ENCODE data around the gene SIK3. TPM values are rescaled to one million over a fixed set of nuclear protein-coding genes. Genes with fewer than 3 reads are reported as not detected.

The SIK3 gene
- total RNA-seq, 1 donor = 25.7 TPM

DNA sequence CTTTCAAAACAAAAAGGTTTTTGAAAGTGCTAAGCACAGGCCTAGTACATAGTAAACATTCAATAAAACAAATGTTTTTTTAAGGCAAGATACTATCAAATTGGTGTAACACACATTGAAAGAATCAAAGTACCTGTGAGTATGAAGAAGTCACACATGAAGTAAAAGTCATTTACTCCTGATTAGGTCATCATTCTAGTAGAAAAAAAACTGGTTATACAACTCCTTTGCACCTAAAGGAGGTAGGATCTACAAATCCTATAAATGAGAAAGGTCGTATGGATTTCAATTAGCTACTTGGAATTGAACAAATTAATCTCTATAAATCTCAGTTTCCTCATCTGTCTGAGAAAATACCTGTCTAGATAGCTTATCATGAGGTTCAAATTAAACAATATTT is 80.8 kb downstream of the SIK3 start:
- TF ChIP-seq, protein P1, sequence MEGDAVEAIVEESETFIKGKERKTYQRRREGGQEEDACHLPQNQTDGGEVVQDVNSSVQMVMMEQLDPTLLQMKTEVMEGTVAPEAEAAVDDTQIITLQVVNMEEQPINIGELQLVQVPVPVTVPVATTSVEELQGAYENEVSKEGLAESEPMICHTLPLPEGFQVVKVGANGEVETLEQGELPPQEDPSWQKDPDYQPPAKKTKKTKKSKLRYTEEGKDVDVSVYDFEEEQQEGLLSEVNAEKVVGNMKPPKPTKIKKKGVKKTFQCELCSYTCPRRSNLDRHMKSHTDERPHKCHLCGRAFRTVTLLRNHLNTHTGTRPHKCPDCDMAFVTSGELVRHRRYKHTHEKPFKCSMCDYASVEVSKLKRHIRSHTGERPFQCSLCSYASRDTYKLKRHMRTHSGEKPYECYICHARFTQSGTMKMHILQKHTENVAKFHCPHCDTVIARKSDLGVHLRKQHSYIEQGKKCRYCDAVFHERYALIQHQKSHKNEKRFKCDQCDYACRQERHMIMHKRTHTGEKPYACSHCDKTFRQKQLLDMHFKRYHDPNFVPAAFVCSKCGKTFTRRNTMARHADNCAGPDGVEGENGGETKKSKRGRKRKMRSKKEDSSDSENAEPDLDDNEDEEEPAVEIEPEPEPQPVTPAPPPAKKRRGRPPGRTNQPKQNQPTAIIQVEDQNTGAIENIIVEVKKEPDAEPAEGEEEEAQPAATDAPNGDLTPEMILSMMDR (IDR thresholded peaks at IDR 0.05; ENCODE audit: extremely low read depth, low read depth, low read length) = no peak
- peaks cover 63% of the 10 kb centered on the region for H3K79me2 ChIP-seq (ENCODE audit: insufficient read depth, low read length)
- DNase-seq (ENCODE audit: insufficient read length, low spot score, missing footprints) = peak; percentile 38

DNA sequence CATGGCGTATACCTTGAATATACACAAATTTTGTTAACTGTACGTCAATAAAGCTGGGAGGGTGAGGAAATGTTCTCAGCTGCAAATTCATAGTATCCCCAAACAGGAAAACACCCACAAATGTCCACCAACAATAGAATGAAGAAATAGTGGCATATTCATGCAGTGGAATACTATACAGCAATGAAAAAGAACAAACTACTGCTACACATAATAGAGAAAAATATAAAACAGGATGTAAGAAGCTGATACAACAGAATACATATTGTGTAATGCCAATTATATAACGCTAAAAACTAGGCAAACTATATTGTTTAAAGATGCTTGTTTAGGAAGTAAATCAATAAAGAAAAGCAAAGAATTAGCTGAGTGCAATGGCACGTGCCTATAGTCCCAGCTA is 81.5 kb downstream of the SIK3 start:
- TF ChIP-seq, protein P1 (IDR thresholded peaks at IDR 0.05; ENCODE audit: extremely low read depth, low read depth, low read length) = no peak
- peaks cover 4% of the 10 kb centered on the region for H3K4me1 ChIP-seq (ENCODE audit: insufficient read depth, low read length)
- H2AFZ ChIP-seq (ENCODE audit: low read length) = no peak overlapping the region
- no peak overlapping the region for H3K27ac ChIP-seq (ENCODE audit: low read depth, low read length)
- H3K36me3 ChIP-seq (ENCODE audit: insufficient read depth, low read length) = no peaks in the 10 kb centered on the region
- peaks cover 15% of the 10 kb centered on the region for H4K20me1 ChIP-seq (ENCODE audit: insufficient read depth, low read length)
- H3K4me3 ChIP-seq (ENCODE audit: insufficient read depth, low read length) = no peak overlapping the region
- H3K79me2 ChIP-seq (ENCODE audit: insufficient read depth, low read length) = peaks cover 64% of the 10 kb centered on the region
- no peak for DNase-seq (ENCODE audit: insufficient read length, low spot score, missing footprints)
- no peaks in the 10 kb centered on the region for H3K9me3 ChIP-seq (ENCODE audit: low read depth, low read length)
- no peaks in the 10 kb centered on the region for H3K27me3 ChIP-seq (ENCODE audit: insufficient read depth, low read length)
- no peak overlapping the region for H3K4me2 ChIP-seq (ENCODE audit: insufficient read depth, low read length)

More for the DNA sequence above, 80.8 kb downstream of the SIK3 start:
- Histone ChIP-seq H3K27me3 (ENCODE audit: insufficient read depth, low read length) (no peaks in the 10 kb centered on the region), H3K36me3 (ENCODE audit: insufficient read depth, low read length) (no peaks in the 10 kb centered on the region), H3K9me3 (ENCODE audit: low read depth, low read length) (no peaks in the 10 kb centered on the region), H4K20me1 (ENCODE audit: insufficient read depth, low read length) (peaks cover 15% of the 10 kb centered on the region), H3K27ac (ENCODE audit: low read depth, low read length) (no peak overlapping the region), H3K4me3 (ENCODE audit: insufficient read depth, low read length) (no peak overlapping the region), H3K4me2 (ENCODE audit: insufficient read depth, low read length) (no peak overlapping the region), H2AFZ (ENCODE audit: low read length) (no peak overlapping the region), H3K4me1 (ENCODE audit: insufficient read depth, low read length) (no peaks in the 10 kb centered on the region)

DNA sequence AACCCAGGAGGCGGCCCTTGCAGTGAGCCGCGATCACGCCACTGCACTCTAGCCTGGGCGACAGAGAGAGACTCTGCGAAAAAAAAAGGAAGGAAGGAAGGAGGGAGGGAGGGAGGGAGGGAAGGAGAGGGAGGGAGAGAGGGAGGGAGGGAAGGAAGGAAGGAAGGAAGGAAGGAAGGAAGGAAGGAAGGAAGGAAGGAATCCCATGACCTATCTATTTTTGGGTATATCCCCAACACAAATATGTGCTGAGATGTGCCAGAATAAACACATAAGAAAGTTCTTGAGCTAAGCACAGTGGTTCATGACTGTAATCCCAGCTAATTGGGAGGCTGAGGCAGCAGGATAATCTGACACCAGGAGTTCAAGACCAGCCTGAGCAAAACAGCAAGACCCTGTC is 82.0 kb downstream of the SIK3 start:
- H3K27ac ChIP-seq (ENCODE audit: low read depth, low read length) = no peak overlapping the region
- no peaks in the 10 kb centered on the region for H3K9me3 ChIP-seq (ENCODE audit: low read depth, low read length)
- H3K4me3 ChIP-seq (ENCODE audit: insufficient read depth, low read length) = no peak overlapping the region
- TF ChIP-seq, protein P1 (IDR thresholded peaks at IDR 0.05; ENCODE audit: extremely low read depth, low read depth, low read length) = no peak
- peaks cover 9% of the 10 kb centered on the region for H3K4me1 ChIP-seq (ENCODE audit: insufficient read depth, low read length)
- H2AFZ ChIP-seq (ENCODE audit: low read length) = no peak overlapping the region
- no peak for DNase-seq (ENCODE audit: insufficient read length, low spot score, missing footprints)
- H3K79me2 ChIP-seq (ENCODE audit: insufficient read depth, low read length) = peaks cover 59% of the 10 kb centered on the region
- H4K20me1 ChIP-seq (ENCODE audit: insufficient read depth, low read length) = peaks cover 15% of the 10 kb centered on the region
- no peak overlapping the region for H3K4me2 ChIP-seq (ENCODE audit: insufficient read depth, low read length)
- no peaks in the 10 kb centered on the region for H3K27me3 ChIP-seq (ENCODE audit: insufficient read depth, low read length)
- H3K36me3 ChIP-seq (ENCODE audit: insufficient read depth, low read length) = no peaks in the 10 kb centered on the region

DNA sequence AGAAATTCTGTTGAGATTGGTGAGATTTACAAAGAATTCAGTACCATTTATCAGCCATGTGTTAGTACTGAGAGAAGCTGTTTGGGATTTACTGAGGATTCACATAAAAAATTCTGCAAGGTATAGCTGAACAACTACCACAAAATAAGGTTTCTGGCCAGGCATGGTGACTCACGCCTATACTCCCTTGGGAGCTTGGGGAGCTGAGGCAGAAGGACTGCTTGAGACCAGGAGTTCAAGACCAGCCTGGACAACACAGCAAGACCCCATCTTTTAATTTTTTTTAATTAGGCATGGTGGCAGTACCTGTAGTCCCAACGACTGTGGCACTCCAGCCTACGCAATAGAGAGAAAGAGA is 86.7 kb downstream of the SIK3 start:
- DNase-seq (ENCODE audit: insufficient read length, low spot score, missing footprints) = no peak
- peak overlapping the region; percentile 91 for H3K27ac ChIP-seq (ENCODE audit: low read depth, low read length)
- TF ChIP-seq, protein P1 (IDR thresholded peaks at IDR 0.05; ENCODE audit: extremely low read depth, low read depth, low read length) = no peak
- H3K27me3 ChIP-seq (ENCODE audit: insufficient read depth, low read length) = no peaks in the 10 kb centered on the region
- H3K4me2 ChIP-seq (ENCODE audit: insufficient read depth, low read length) = peak overlapping the region; percentile 55
- H3K36me3 ChIP-seq (ENCODE audit: insufficient read depth, low read length) = no peaks in the 10 kb centered on the region
- peaks cover 21% of the 10 kb centered on the region for H3K4me1 ChIP-seq (ENCODE audit: insufficient read depth, low read length)
- H3K4me3 ChIP-seq (ENCODE audit: insufficient read depth, low read length) = no peak overlapping the region
- H3K9me3 ChIP-seq (ENCODE audit: low read depth, low read length) = no peaks in the 10 kb centered on the region
- no peak overlapping the region for H2AFZ ChIP-seq (ENCODE audit: low read length)
- H4K20me1 ChIP-seq (ENCODE audit: insufficient read depth, low read length) = peaks cover 17% of the 10 kb centered on the region
- H3K79me2 ChIP-seq (ENCODE audit: insufficient read depth, low read length) = peaks cover 53% of the 10 kb centered on the region

Measured in osteoblast (primary cell).